Posterior cingulate gyrus (tissue), 11 donors: ENCODE results near the gene MRPL52.
A peak's percentile ranks its signal among the peaks of the same experiment; 100 is the strongest.

Experiments used
- DNase-seq, 10 donors: peaks; one replicate each; pipeline versions ENCODE4 v3.0.0 to v3.0.0-alpha.2; 2020 to 2021; ENCODE audit warnings: mixed read lengths in 3 of 10
- intact Hi-C: fragments of 100-400 bp; cut with DNase I; formaldehyde crosslinking; loops from one replicate; pipeline ENCODE4 v1.15.1; 2023

MRPL52 gene

DNA sequence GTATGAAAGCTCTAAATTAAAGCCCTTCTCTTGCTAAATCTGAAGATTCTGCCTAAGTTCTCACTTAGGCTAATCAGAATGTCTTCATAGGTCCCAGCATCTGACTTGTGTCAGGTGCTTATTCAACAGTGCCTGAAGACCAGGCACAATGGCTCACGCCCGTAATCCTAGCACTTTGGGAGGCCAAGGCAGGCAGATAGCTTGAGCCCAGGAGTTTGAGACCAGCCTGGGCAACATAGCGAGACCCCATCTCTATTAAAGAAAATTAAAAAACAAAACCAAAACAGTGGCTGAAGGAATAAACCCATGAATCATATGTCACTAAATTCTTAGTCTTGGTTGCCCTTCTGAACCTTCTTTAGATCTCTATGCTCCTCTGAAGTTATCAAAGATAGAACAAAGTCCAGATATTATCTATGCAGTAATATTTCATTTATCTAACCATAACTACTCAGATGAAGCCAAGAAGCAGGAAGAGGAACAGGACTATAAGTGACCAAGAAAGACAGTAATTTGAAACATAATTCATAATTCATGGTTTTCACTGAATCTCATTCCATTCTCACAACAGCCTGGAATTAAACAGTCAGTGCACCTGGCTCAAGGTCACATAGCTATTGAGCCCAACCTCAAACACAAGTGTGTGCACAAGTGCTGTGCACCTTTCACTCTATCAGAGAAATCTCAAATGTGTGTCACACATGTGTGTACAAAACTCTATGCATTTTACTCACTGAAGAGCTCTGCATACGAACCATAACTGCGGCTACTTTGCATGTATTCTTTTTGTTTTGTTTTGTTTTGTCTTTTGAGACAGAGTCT is 21.1 kb upstream of the MRPL52 start:
- peak in 1 of 10 donors; percentile 11 for DNase-seq
- intact Hi-C loops, result no loop called here

DNA sequence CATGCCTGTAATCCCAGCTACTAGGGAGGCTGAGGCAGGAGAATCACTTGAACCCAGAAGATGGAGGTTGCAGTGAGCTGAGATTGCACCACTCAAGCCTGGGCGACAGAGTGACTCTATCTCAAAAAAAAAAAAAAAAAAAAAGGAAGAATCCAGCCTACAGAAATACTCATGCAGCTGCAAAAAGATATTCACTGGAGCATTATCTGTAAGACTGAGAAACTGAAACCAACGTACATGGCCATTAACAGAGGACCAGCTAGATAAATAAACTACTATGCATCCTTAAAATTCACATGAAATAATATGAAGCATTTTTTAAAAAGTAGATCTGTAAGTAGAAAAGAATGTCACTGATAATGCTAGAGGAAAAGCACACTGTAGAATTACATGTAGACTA is 18.0 kb upstream of the MRPL52 start:
- intact Hi-C loops, result no loop called here
- peak in 1 of 10 donors; percentile 31 for DNase-seq

DNA sequence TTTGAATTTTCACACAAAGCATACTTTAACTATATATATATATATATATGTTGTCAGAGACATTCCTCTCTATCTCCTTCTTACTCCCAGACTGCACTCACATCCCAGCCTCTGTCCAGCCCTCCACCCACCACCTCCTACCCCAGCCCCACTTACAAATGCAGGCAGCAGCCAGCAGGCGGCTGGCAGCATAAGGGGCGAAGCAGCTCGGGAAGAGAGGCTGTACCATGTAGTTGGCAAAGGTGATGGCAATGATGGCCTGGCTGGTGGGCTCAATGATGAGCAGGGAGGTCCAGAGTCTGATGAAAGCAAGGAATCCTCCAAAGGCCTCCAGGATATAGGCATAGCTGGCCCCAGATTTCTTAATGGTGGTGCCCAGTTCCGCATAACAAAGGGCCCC is 16.9 kb upstream of the MRPL52 start:
- peak in 1 of 10 donors; percentile 55 for DNase-seq
- intact Hi-C loops, result no loop called here

GRCh38 chr14:22813145-22813544 is 16.5 kb upstream of the MRPL52 start:
- peak in 1 of 10 donors; percentile 48 for DNase-seq
- intact Hi-C loops, result no loop called here

GRCh38 chr14:22814373-22814772 is 15.3 kb upstream of the MRPL52 start:
- intact Hi-C loops, result no loop called here
- DNase-seq, result peak in 1 of 10 donors; percentile 2

GRCh38 chr14:22814941-22815713 is 14.6 kb upstream of the MRPL52 start, which contains the start of gene SLC7A7:
Gene SLC7A7 (minus strand): TSS chr14:22815435. CDS start chr14:22813398, 2,037 bp downstream.
- peak in 1 of 10 donors; percentile 52 for DNase-seq
- intact Hi-C loops, result no loop called here

DNA sequence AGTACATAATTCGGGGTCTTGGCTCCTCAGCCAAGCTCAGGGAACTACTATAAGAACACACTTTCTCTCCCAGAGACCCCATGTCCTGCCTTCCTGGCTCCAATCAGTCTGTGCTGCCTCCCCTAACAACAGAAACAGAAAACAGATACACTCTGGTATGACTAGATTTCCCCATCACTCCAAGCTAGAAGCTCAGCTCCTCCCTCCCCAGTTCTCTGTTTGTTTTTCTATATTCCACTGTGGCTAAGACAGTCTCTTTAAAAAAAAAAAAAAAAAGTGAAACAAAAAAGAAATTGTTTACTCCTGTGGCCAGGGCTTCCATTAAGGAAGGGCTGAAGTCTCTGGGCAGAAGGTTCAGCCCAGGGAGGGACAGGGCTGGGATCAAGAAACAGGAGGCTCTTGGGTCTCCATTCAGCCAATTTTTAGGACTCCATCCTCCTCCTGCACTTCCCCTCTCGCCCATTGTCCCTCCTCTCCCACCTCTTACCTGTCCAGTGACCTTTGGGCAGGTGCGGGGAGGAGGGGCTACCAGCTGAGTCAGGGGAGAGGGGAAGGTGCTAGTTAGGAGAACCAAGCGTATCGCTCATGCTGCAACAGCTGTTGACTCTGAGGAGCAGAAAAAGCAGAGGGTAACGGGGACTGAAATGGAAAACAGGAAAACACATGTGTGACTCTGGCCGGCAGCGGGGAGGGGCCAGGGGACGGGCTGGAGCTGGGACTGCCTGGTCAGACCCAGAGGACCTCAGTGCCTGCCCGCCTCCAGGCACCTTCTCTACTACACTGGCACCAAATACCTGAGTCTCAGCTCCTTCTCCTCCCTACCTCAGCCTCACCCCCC is 10.3 kb upstream of the MRPL52 start:
- peak in 1 of 10 donors; percentile 78 for DNase-seq
- intact Hi-C loops, result no loop called here

DNA sequence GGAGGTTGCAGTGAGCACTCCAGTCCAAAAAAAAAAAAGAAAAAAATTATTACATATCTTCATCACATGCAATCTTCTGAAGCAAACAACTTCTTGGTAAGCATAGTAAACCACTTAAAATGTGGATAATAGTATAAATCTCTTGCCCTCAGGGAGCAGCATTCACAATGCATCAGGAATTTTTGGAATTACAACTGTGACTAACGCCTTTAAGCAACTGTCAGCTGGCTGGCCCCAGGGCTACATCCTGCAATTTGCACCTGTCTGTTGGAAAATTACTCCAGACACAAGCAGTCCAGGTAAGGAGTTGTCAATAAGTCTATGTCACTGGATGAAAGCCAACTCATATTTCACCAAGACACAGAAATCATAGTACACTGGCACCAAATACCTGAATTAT is 9.0 kb upstream of the MRPL52 start:
- intact Hi-C loops, result loop anchor here (10.0 kb wide), 1 partner anchor 56 kb away; the partner anchor contains the start of gene OXA1L

GRCh38 chr14:22821193-22822015 is 8.3 kb upstream of the MRPL52 start:
- intact Hi-C loops, result loop anchor here (10.0 kb wide), 1 partner anchor 57 kb away; the partner anchor contains the start of gene OXA1L
- DNase-seq, result peak in 1 of 10 donors; percentile 74

More for the DNA sequence above, 9.0 kb upstream of the MRPL52 start:
- peak in 1 of 10 donors; percentile 52 for DNase-seq

DNA sequence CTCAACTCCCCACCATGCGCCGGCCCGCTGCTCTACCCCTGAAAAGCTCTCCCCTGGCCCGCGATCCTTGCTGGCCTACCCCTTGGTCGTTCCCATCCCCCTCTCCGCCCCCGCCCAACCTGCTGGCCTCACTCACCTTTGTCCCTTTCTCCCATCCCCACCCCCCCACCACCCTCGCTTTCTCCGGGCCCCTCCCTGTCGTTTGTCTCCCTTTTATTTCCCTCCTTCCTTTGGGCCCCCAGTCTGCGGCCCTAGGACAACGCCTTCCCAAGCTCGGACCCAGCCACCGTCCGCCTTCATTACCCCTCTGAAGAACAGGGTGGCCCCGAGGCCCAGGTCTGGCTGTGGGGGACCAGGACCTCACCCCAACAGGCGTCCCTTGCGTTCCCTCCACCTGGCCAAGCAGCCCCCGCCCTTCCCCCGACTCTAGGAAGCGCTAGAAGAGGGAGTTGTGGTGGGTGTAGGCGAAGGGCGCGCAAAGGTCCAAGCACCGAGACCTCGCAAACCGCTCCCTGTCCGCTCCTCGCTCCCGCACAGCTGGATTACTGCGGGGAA is 7.6 kb upstream of the MRPL52 start:
- intact Hi-C loops, result loop anchor here (10.0 kb wide), 1 partner anchor 57 kb away; the partner anchor contains the start of gene OXA1L
- peak in 1 of 10 donors; percentile 76 for DNase-seq

DNA sequence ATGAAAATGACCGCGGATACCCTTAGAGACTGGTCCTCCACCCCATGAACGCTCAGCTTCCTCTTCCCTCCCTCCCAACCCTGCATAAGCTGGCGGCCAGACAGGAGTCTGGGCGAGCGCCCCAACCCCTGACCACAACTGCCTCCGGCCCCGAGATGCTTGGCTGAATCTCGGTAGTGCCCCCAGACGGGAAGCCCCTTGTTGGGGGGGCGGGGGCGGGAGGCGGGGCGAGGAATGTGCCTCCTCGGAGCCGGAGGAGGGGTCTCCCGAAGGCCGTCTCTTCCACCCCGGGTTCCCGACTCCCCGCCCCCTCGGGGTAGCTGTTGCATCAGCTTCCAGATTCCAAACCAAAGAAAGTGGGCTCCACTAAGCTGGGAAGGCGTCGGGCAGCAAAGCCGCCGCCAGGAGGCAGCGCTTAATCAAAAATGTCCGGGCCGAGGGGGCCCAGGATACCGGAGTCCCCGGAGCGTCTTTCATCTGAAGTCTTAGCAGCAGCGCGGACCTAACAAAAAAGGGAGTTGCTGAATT is 7.1 kb upstream of the MRPL52 start:
- intact Hi-C loops, result loop anchor here (1.0 to 10.0 kb wide), 2 partner anchors 31 to 58 kb away; partner anchors contain the start of gene OXA1L
- DNase-seq, result peak in 9 of 10 donors; percentile 36 to 94 (median 68)

- DNase-seq, result peak in 1 of 10 donors; percentile 13
- intact Hi-C loops, result loop anchor here (10.0 kb wide), 1 partner anchor 60 kb away; the partner anchor contains the start of gene OXA1L
These were observed 4.9 kb upstream of the MRPL52 start for GRCh38 chr14:22824711-22825359.

GRCh38 chr14:22829076-22829660 is 519 bp upstream of the MRPL52 start:
- intact Hi-C loops, result loop anchor here (10.0 kb wide), 1 partner anchor 64 kb away; the partner anchor contains the start of gene OXA1L
- DNase-seq, result peak in 2 of 10 donors; percentile 32 to 63

DNA sequence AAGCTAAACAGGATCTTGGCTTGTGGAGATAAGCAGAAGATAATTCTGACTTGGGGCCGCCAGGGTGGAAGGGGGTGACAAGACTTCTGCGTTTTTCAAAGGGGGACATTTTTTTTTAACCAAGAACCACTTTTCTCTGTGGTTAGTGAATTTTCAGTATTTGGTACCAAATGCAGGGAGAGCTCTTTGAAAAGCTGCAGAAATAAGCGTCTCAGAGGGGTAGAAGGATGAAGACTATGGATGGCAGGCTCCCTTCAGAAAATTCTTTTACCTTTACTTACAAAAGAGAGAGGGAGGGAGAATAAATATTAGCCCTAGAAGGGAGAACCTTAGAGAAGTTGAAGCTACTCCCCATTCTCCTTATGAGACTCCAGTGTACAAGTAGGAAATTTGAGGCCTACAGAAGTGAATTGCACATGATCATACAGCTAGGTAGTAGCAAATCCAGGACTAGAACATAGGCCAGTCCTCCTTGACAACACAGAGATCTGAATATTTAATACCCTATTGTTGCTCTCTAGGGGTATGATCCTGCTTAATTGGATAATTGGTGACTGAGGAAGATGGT is 840 bp downstream of the MRPL52 start:
- peak in 1 of 10 donors; percentile 46 for DNase-seq
- intact Hi-C loops, result no loop called here

DNA sequence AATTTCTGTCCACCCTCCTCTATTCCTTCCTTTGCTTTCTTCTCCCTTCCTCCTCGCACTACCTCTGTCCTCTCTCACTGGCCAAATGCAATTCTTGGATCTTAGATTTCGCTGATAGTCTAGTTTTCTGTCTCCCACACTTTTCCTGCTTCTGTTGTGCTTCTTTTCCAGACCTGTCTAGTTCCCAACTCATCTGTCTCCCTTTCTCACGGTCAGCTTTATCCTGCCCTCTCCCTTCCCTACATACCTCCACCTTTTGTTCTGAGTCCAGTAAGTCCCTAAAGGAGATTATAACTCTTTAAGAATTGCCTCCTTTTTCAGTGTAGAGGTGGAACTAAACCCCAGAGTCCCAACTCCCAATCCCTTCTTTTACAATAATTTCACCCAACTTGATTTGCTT is 5.8 kb downstream of the MRPL52 start:
- intact Hi-C loops, result no loop called here

DNA sequence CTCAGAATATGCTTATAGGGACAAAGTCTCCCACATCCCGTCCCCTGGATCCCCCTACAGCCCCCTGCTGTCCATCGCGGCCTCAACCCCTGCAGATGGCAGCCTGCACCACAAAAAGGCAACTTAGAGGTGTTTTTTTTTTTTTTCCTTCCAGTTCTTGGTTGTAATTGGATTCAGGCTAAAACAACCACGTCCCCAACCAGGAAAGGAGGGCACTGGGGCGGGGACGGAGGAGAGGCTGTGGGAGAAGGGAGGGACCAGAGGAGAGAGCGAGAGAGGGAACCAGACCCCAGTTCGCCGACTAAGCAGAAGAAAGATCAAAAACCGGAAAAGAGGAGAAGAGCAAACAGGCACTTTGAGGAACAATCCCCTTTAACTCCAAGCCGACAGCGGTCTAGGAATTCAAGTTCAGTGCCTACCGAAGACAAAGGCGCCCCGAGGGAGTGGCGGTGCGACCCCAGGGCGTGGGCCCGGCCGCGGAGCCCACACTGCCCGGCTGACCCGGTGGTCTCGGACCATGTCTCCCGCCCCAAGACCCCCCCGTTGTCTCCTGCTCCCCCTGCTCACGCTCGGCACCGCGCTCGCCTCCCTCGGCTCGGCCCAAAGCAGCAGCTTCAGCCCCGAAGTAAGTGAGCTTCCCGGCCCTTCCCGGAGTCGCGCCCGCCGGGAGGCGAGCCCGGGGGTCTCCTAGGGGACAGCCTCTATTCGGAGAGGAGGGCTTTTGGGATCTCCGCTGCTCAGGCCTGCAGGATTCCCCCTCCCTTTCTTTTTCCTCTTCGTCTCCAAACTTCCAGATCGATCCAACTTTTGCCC is 6.8 kb downstream of the MRPL52 start, which contains the start of gene MMP14:
Gene MMP14 (plus strand): TSS at position 285 of the 813 bp plus-strand sequence. CDS start 233 bp downstream, at position 518.
- peak in 3 of 10 donors; percentile 71 to 77 (median 72) for DNase-seq
- intact Hi-C loops, result no loop called here

More for the DNA sequence above, 5.8 kb downstream of the MRPL52 start:
- DNase-seq, result no peak
